Measurements from ENCODE around the gene NUP210.

NUP210 gene

DNA sequence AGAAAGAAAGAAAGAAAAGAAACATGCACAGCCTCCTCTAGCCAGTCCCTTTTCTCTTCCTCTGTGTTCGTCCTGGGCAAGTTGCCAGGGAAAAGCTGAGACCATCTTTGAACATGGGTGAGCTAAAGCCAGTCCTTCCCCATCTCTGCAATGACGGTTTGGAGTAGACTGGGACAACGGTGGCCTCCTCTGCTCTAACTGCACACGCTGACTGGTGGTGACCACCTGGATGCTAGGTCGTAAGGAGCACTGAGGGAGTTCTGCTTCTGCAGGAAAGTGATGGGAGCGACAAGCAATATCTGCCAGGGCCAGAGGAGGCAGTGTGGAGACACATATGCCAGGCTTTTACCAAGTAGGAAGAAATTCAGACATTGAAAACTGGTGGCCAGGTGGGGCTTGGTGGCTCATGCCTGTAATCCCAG, 111.7 kb downstream of the NUP210 start:
- DNase-seq (ENCODE audit: low read depth): peak; percentile 57
- peak; percentile 52 for TF ChIP-seq CTCF (IDR thresholded peaks at IDR 0.05; ENCODE audit: insufficient read depth, low read depth, low read length, missing control alignments)
- H3K4me3 ChIP-seq (ENCODE audit: low read depth, low read length): no peak overlapping the region

DNA sequence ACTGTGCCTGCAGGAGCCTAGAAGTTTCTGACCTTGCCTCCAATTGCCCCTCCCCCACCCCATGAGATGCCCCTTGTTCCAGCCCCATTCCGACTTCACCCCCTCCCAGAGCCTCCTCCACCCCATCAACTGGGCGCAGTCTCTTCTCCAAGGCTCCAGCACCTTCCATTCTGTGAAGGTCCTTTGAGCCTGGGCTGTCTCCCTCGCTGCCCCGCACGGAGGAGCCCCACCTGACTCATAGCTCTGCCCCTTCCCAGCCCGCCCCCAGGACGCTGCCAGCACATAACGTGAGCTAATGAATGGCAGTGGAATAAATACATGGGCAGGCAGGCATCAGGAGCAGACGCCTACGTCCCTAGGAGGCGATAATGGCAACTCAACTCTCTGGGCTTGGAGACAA, 113.1 kb downstream of the NUP210 start:
- DNase-seq (ENCODE audit: low read depth): no peak
- TF ChIP-seq CTCF (IDR thresholded peaks at IDR 0.05; ENCODE audit: insufficient read depth, low read depth, low read length, missing control alignments): no peak

DNA sequence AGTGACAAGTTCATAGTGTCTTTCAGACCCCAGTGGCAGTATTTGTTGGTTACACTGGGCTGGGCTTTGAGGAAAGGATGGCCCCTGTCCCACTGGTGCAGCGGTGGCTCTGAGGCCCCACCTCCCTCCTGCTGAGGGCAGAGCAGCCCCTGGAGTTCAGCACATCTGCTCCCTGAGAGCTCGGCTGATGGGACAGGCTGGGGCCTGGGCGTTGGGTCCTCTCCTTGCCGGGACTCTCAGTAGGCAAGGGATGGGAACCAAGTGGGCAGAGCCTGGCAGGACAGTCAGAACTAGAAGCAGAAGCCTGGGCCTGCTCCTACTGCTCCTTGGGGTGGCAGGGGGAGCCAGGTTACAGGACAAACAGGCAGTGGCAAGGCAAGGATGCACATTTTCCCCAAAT, 114.5 kb downstream of the NUP210 start:
- H3K4me3 ChIP-seq (ENCODE audit: low read depth, low read length): no peak overlapping the region
- DNase-seq (ENCODE audit: low read depth): no peak
- TF ChIP-seq CTCF (IDR thresholded peaks at IDR 0.05; ENCODE audit: insufficient read depth, low read depth, low read length, missing control alignments): no peak

More for the DNA sequence above, 113.1 kb downstream of the NUP210 start:
- H3K4me3 ChIP-seq (ENCODE audit: low read depth, low read length): no peak overlapping the region

DNA sequence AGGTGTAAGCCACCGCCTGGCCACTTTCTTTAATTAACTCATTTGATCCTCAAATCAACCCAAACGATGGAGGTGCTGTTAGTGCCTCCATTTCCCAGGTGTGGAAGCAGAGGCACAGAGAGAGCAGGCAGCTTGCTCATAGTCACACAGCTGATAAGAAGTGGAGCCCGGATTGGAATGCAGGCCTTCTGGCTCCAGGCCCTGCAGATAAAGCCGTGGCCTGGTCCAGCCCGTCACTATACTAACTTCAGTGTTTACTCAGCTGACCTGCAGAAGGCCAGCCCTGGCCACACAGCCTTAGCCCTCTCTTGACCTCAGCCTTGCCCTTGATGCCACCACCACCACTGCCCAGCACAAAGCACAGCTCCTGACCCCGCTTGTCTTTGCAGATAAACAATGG, 116.7 kb downstream of the NUP210 start:
- DNase-seq (ENCODE audit: low read depth): no peak
- TF ChIP-seq CTCF (IDR thresholded peaks at IDR 0.05; ENCODE audit: insufficient read depth, low read depth, low read length, missing control alignments): no peak
- no peak overlapping the region for H3K4me3 ChIP-seq (ENCODE audit: low read depth, low read length)

DNA sequence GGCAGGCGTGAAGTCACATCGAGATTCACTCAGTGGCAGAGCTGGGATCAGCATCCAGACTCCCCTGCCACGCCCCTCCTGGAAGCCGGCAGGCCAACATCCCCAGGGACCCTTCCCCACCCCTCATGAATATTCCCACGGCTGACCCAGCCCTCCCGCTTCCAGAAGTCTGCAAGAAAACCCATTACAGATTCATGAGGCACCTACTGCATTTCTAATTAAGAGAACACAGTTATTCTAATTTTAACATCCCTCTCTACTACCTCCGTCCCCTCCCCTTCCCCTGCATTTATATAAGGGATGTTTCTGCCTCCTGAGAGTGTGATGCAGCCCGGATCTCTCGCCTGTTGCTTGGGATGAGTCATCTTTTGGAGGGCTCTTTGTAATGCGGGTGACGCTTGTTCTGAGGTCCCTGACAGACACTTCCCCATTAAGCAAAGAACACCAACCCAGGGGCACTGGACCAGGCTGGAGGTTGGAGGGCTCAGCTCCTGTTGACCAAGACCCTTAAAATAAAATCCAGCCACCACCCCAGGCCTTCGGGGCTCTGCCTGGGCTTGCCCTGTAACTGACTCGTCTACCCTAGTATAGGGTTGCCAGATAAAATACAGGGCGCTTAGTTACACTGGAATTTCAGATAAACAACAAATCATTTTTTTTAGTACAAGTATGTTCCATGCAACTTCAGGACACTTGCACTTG, 118.7 kb downstream of the NUP210 start:
- H3K4me3 ChIP-seq (ENCODE audit: low read depth, low read length): no peak overlapping the region
- TF ChIP-seq CTCF (IDR thresholded peaks at IDR 0.05; ENCODE audit: insufficient read depth, low read depth, low read length, missing control alignments): no peak
- peak; percentile 41 for DNase-seq (ENCODE audit: low read depth)

DNA sequence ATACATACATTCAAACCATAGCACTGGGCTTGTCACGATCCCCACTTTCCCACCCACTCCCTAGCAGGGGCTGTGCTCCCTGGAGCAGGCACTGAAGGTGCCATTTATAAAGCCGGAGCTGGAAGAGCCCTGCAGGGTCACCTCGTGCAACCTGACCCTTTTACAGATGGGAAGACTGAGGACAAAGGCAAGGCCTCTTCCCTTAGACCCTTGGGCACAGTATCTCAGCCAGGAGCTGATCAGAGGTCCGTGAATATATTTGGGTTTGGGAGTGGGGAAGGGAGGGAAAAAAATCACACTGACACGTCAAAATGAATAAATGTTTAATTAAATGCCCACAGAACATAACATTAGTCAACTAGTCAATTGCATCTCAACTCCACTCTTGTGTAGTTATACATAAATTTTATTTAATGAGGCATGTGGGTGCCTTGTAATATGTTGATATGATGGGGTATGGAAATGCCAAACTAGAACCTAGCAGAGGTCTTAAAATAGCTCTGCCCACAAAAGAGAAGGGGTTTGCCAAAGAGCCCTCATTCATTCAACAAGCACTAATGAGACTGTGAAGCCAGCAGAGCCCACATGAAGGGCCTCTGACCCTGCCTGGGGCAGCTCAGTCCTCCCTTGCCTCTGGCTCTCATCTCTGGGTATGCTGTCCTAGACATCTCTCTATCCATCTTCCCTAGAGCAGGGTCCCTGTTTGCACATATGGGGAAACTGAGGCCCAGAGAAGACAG, 119.4 kb downstream of the NUP210 start:
- DNase-seq (ENCODE audit: low read depth): no peak
- TF ChIP-seq CTCF (IDR thresholded peaks at IDR 0.05; ENCODE audit: insufficient read depth, low read depth, low read length, missing control alignments): no peak
- H3K4me3 ChIP-seq (ENCODE audit: low read depth, low read length): no peak overlapping the region

All from GM12865 (cell line).